Trophoblast cell (in vitro differentiated cells and primary cell): ENCODE measurements around the gene STK36.

ENCODE experiments used
- DNase-seq, 2 donors: peaks; one replicate each; pipeline ENCODE4 v3.0.0-alpha.2; 2016
- H2AFZ ChIP-seq: 2 replicates; pipeline ENCODE4 v1.6.1; 2013; ENCODE audit warnings: low read length, moderate library complexity, mild to moderate bottlenecking; ENCODE audit not compliant: insufficient read depth, poor library complexity
- H2AK5ac ChIP-seq: 2 replicates; pipeline ENCODE4 v1.6.1; 2013; ENCODE audit warnings: mild to moderate bottlenecking, low read length
- H2BK120ac ChIP-seq: 2 replicates; pipeline ENCODE4 v1.6.1; 2013; ENCODE audit warnings: low read length, mild to moderate bottlenecking, moderate library complexity; ENCODE audit not compliant: insufficient read depth, poor library complexity
- H2BK12ac ChIP-seq: 2 replicates; pipeline ENCODE4 v1.6.1; 2013; ENCODE audit warnings: mild to moderate bottlenecking, low read length, moderate library complexity
- H2BK5ac ChIP-seq: 2 replicates; pipeline ENCODE4 v1.6.1; 2013; ENCODE audit warnings: low read length, low read depth, moderate library complexity, mild to moderate bottlenecking; ENCODE audit not compliant: poor library complexity
- H3K14ac ChIP-seq: 2 replicates; pipeline ENCODE4 v1.6.1; 2013; ENCODE audit warnings: mild to moderate bottlenecking, low read length
- H3K18ac ChIP-seq: 2 replicates; pipeline ENCODE4 v1.6.1; 2013; ENCODE audit warnings: mild to moderate bottlenecking, low read length
- H3K23ac ChIP-seq: 2 replicates; pipeline ENCODE4 v1.6.1; 2013; ENCODE audit warnings: low read length
- H3K27ac ChIP-seq: 2 replicates; pipeline ENCODE4 v1.5.1; 2013; ENCODE audit warnings: low read depth, mild to moderate bottlenecking, inconsistent platforms, low read length, moderate library complexity
- H3K27me3 ChIP-seq: 2 replicates; pipeline ENCODE4 v1.6.1; 2013; ENCODE audit warnings: inconsistent platforms, mild to moderate bottlenecking, low read length, moderate library complexity; ENCODE audit not compliant: insufficient read depth
- H3K36me3 ChIP-seq, 2 experiments: 1 replicate in 1 of 2; 2 replicates in 1 of 2; pipeline ENCODE4 v1.6.1; 2013; ENCODE audit warnings: low read length in 2 of 2, mild to moderate bottlenecking in 2 of 2, moderate library complexity in 1 of 2; ENCODE audit not compliant: insufficient read depth in 2 of 2, control insufficient read depth in 1 of 2
- H3K4ac ChIP-seq: 2 replicates; pipeline ENCODE4 v1.6.1; 2013; ENCODE audit warnings: low read depth, mild to moderate bottlenecking, low read length, moderate library complexity
- H3K4me1 ChIP-seq, 2 experiments: 1 replicate in 1 of 2; 2 replicates in 1 of 2; pipeline ENCODE4 v1.6.1; 2013; ENCODE audit warnings: low read length in 2 of 2, mild to moderate bottlenecking in 2 of 2, moderate library complexity in 1 of 2; ENCODE audit not compliant: insufficient read depth in 2 of 2, control insufficient read depth in 1 of 2
- H3K4me2 ChIP-seq: 2 replicates; pipeline ENCODE4 v1.6.1; 2013; ENCODE audit warnings: inconsistent platforms, mild to moderate bottlenecking, low read length, moderate library complexity
- H3K4me3 ChIP-seq: 2 replicates; pipeline ENCODE4 v1.5.1; 2013; ENCODE audit warnings: mild to moderate bottlenecking, low read depth, low read length, inconsistent platforms
- H3K79me1 ChIP-seq: one replicate; pipeline ENCODE4 v1.6.1; 2013; ENCODE audit warnings: low read length
- H3K79me2 ChIP-seq: 2 replicates; pipeline ENCODE4 v1.6.1; 2013; ENCODE audit warnings: low read length, mild to moderate bottlenecking; ENCODE audit not compliant: control insufficient read depth, insufficient read depth, poor library complexity
- H3K9ac ChIP-seq: 2 replicates; pipeline ENCODE4 v1.6.1; 2013; ENCODE audit warnings: mild to moderate bottlenecking, low read length
- H3K9me3 ChIP-seq: 2 replicates; pipeline ENCODE4 v1.6.1; 2013; ENCODE audit warnings: low read depth, mild to moderate bottlenecking, control low read depth, inconsistent platforms, low read length; ENCODE audit not compliant: insufficient read depth
- H4K12ac ChIP-seq: 2 replicates; pipeline ENCODE4 v1.6.1; 2013; ENCODE audit warnings: low read depth, mild to moderate bottlenecking, low read length, moderate library complexity
- H4K8ac ChIP-seq: 2 replicates; pipeline ENCODE4 v1.6.1; 2013; ENCODE audit warnings: low read depth, mild to moderate bottlenecking, low read length, moderate library complexity
- H4K91ac ChIP-seq: one replicate; pipeline ENCODE4 v1.6.1; 2013; ENCODE audit warnings: low read depth, mild to moderate bottlenecking, low read length, moderate library complexity
- WGBS: extraction: QIAGEN DNeasy Blood & Tissue Kit; methylation state at CpG from one replicate; pipeline ENCODE4 v1.1.7; 2013; ENCODE audit warnings: missing lambda C conversion rate; ENCODE audit not compliant: insufficient read length, insufficient coverage; ENCODE audit errors: extremely low coverage; 5-methylcytosine and 5-hydroxymethylcytosine counted together

STK36 gene

DNA sequence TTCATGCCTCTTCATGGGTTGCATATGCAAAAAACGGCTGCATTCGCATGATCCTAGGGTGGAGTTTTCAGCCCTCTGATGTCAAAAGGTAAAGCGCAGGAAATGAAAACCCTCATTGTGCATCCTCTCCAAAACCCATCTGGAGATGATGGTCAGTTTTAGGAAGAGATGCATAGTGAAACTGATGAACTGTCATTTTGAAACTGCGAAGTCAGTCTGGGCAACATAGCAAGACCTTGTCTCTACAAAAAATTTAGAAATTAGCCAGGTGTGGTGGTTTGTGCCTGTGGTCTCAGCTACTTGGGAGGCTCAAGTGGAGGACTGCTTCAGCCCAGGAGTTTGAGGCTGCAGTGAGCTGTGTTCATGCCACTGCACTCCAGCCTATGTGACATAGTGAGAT, 36.2 kb downstream of the STK36 start:
- H2AFZ ChIP-seq, result no peak overlapping the region
- H3K14ac ChIP-seq, result no peak overlapping the region
- no peaks in the 10 kb centered on the region for H3K36me3 ChIP-seq
- H2BK12ac ChIP-seq, result no peak overlapping the region
- H4K91ac ChIP-seq, result no peak overlapping the region
- no peak overlapping the region for H2BK5ac ChIP-seq
- peaks cover 5% of the 10 kb centered on the region for H3K79me2 ChIP-seq
- H3K4me1 ChIP-seq, result peaks cover 0 to 5% of the 10 kb centered on the region in 2 experiments
- no peaks in the 10 kb centered on the region for H3K27me3 ChIP-seq
- H3K9me3 ChIP-seq, result no peaks in the 10 kb centered on the region
- no peak overlapping the region for H3K4me2 ChIP-seq
- no peak overlapping the region for H2AK5ac ChIP-seq
- H4K8ac ChIP-seq, result no peak overlapping the region
- H3K18ac ChIP-seq, result no peak overlapping the region
- no peak for DNase-seq
- H3K23ac ChIP-seq, result no peak overlapping the region
- H3K27ac ChIP-seq, result no peak overlapping the region
- peaks cover 5% of the 10 kb centered on the region for H3K79me1 ChIP-seq
- no peak overlapping the region for H2BK120ac ChIP-seq
- H3K4me3 ChIP-seq, result no peak overlapping the region
- no peak overlapping the region for H3K9ac ChIP-seq
- H4K12ac ChIP-seq, result no peak overlapping the region
- H3K4ac ChIP-seq, result no peak overlapping the region
- no CpG with 5 or more reads among the region's 4 CpGs for WGBS

DNA sequence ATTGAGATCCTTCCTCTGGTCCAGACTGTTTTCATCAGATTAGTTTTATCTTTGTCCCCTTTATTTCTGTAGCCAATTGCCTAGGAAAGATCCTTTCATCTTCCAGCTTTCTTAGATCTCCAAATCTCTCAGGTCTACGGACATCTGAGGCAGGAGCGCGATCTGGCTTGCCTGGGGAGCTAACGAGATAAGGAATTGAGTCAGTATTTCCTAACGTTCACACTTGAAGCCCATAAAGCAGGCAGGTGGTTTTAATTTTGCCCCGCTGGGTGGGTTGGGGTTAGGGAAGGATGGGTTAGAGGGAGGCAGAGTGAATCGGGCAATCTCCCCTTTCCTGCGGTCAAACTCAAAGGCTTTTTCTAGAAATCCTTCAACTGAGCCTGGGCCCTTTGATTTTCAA, 38.0 kb downstream of the STK36 start:
- Histone ChIP-seq H3K9me3 (no peaks in the 10 kb centered on the region), H2AFZ (no peak overlapping the region)

DNA sequence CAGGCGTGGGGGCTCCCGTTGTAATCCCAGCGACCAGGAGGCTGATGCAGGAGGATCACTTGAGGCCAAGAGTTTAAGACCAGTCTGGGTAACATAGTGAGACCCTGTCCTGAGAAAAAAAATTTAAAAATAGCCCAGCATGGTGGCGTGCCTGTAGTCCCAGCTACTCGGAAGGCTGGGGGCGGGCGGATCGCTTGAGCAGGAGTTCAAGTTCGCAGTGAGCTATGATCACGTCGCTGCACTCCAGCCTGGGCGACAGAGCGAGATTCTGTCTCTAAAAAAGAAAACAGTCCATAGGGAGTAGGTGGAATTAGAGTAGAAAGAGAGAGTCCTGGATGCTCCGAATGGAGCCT, 38.4 kb downstream of the STK36 start:
- Histone ChIP-seq H2AFZ (peak overlapping the region; percentile 84), H3K79me2 (peaks cover 6% of the 10 kb centered on the region), H2BK5ac (no peak overlapping the region), H2AK5ac (no peak overlapping the region), H4K12ac (peak overlapping the region; percentile 52), H3K9me3 (no peaks in the 10 kb centered on the region), H3K79me1 (peaks cover 5% of the 10 kb centered on the region), H3K4me2 (peak overlapping the region; percentile 54), H3K14ac (peak overlapping the region; percentile 11), H3K4me1 (peaks cover 0 to 5% of the 10 kb centered on the region in 2 experiments), H2BK120ac (no peak overlapping the region), H3K27ac (no peak overlapping the region), H3K9ac (no peak overlapping the region), H4K91ac (peak overlapping the region; percentile 8), H3K27me3 (no peaks in the 10 kb centered on the region), H3K18ac (no peak overlapping the region), H3K23ac (no peak overlapping the region), H3K36me3 (no peaks in the 10 kb centered on the region), H4K8ac (peak overlapping the region; percentile 70), H2BK12ac (peak overlapping the region; percentile 52), H3K4ac (no peak overlapping the region), H3K4me3 (no peak overlapping the region)
- no peak for DNase-seq
- WGBS, result no CpG with 5 or more reads among the region's 14 CpGs

More for the DNA sequence above, 38.0 kb downstream of the STK36 start:
- H3K27ac ChIP-seq, result no peak overlapping the region
- no peak overlapping the region for H3K4me3 ChIP-seq
- H3K4me2 ChIP-seq, result peak overlapping the region; percentile 54
- peaks cover 6% of the 10 kb centered on the region for H3K79me2 ChIP-seq
- peak overlapping the region; percentile 52 for H4K12ac ChIP-seq
- H4K91ac ChIP-seq, result no peak overlapping the region
- no peak for DNase-seq
- WGBS, result no CpG with 5 or more reads among the region's 8 CpGs
- peak overlapping the region; percentile 52 for H2BK12ac ChIP-seq
- peaks cover 0 to 5% of the 10 kb centered on the region in 2 experiments for H3K4me1 ChIP-seq
- peak overlapping the region; percentile 70 for H4K8ac ChIP-seq
- H3K36me3 ChIP-seq, result no peaks in the 10 kb centered on the region
- no peak overlapping the region for H3K18ac ChIP-seq
- no peak overlapping the region for H2AK5ac ChIP-seq
- no peak overlapping the region for H2BK120ac ChIP-seq
- peaks cover 5% of the 10 kb centered on the region for H3K79me1 ChIP-seq
- no peaks in the 10 kb centered on the region for H3K27me3 ChIP-seq
- no peak overlapping the region for H2BK5ac ChIP-seq
- no peak overlapping the region for H3K14ac ChIP-seq
- H3K23ac ChIP-seq, result no peak overlapping the region
- H3K9ac ChIP-seq, result no peak overlapping the region
- no peak overlapping the region for H3K4ac ChIP-seq

DNA sequence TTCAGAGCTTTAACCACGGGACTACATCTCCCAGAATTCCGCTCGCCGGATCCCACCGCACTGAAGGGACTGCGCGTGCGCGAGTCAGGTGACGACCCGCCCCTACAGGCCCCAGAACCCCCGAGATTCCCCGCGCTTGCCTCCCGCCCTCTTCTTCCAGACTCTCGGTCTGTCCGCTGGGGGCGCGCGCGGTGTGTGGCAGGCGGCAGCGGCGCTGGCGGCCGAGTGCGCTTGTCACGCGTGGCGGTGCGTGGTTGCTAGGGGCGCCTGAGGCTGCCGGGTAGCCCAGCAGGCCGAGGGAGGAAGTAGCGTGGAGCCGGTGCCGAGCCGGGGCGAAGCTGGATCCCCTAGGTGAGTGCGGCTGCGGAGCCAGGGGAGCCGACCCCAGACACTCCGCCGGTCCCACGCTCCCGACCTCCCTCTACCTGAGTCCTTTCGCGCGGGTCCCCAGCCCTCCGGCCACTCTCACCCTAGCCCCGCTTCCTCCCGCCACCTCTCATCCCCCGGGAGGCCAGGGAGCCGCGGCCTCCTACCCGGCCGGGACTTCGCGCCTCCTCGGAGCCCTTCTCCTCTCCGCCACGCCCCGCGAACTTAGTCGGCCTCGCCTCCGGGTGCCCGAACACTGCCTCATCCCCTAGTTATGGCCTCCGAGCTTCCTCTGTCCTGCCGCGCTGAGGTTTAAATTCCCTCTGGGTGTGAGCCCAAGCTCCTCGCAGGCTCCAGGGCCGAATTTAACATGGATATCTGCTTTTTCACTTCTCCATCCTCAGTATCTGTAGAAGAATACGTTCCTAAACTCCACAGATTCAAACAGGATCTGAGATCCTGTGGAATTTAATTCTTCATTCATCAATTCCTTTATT, 39.0 kb downstream of the STK36 start, which contains the start of gene TTLL4:
TTLL4 (plus strand) TSS at position 149 of the 863 bp plus-strand sequence. CDS start 26,842 bp downstream, outside the sequence.
- WGBS, result no CpG with 5 or more reads among the region's 74 CpGs
- peaks cover 5% of the 10 kb centered on the region for H3K79me1 ChIP-seq

More for the DNA sequence above, 39.0 kb downstream of the STK36 start, which contains the start of gene TTLL4:
- Histone ChIP-seq H3K23ac (no peak within 1 kb of the TSS), H2AFZ (peak within 1 kb of the TSS; percentile 93), H3K27me3 (no peaks in the 10 kb centered on the region), H2AK5ac (peak within 1 kb of the TSS; percentile 70), H3K9ac (peak within 1 kb of the TSS; percentile 79), H3K4me1 (peaks cover 0 to 5% of the 10 kb centered on the region in 2 experiments), H3K4me2 (peak within 1 kb of the TSS; percentile 69), H2BK120ac (peak within 1 kb of the TSS; percentile 92), H3K36me3 (no peaks in the 10 kb centered on the region), H3K27ac (peak within 1 kb of the TSS; percentile 60), H2BK12ac (peak within 1 kb of the TSS; percentile 52), H4K91ac (peak within 1 kb of the TSS; percentile 86), H3K79me2 (peaks cover 6% of the 10 kb centered on the region), H3K18ac (peak within 1 kb of the TSS; percentile 74), H3K14ac (peak within 1 kb of the TSS; percentile 83), H3K4ac (peak within 1 kb of the TSS; percentile 71), H3K9me3 (no peaks in the 10 kb centered on the region), H3K4me3 (peak within 1 kb of the TSS; percentile 94), H2BK5ac (peak within 1 kb of the TSS; percentile 90), H4K8ac (peak within 1 kb of the TSS; percentile 91), H4K12ac (peak within 1 kb of the TSS; percentile 52)
- DNase-seq, result peak; percentile 97 to 98
